Measurements from ENCODE around the gene KIF3A.

- TF ChIP-seq CTCF (IDR thresholded peaks at IDR 0.05) (no peak), POLR2A (IDR thresholded peaks at IDR 0.05) (no peak)
These were observed 5.3 kb upstream of the KIF3A start for GRCh38 chr5:132742626-132743025.
